Measurements from ENCODE around the gene ARMH4. TPM values are rescaled to one million over a fixed set of nuclear protein-coding genes. Genes with fewer than 3 reads are reported as not detected.

Gene ARMH4
- total RNA-seq, 4 donors from 2014 or later: 0.41 to 2.8 (median 0.48) TPM; not detected in 1

GRCh38 chr14:57999471-57999870 lies 152.5 kb downstream of the ARMH4 start:
- intact Hi-C loops (cut with DNase I; ENCODE audit: low total_unique reads): no loop called here
- H3K36me3 ChIP-seq: no peaks in the 10 kb centered on the region
- H3K4me3 ChIP-seq: no peak overlapping the region
- no peaks in the 10 kb centered on the region for H3K9me3 ChIP-seq
- TF ChIP-seq CTCF (IDR thresholded peaks at IDR 0.05) (no peak), POLR2AphosphoS5 (IDR thresholded peaks at IDR 0.05) (no peak), EP300 (IDR thresholded peaks at IDR 0.05; ENCODE audit: low read depth) (no peak), POLR2A (IDR thresholded peaks at IDR 0.05) (no peak)
- no peak for DNase-seq
- H3K27me3 ChIP-seq: no peaks in the 10 kb centered on the region
- no peaks in the 10 kb centered on the region for H3K4me1 ChIP-seq
- H3K27ac ChIP-seq: no peak overlapping the region
- WGBS, 2 donors (ENCODE audit: low coverage in 1 of 2): 60 to 72% methylated on average over 2 of the region's 2 CpGs
- in situ Hi-C loops (cut with MboI; ENCODE audit: low pct_ligation_motif_present in 1 of 4, low pct_unique_long_range_greater_than_20kb in 1 of 4, low sequenced_read_pairs in 3 of 4): no loop called here

DNA sequence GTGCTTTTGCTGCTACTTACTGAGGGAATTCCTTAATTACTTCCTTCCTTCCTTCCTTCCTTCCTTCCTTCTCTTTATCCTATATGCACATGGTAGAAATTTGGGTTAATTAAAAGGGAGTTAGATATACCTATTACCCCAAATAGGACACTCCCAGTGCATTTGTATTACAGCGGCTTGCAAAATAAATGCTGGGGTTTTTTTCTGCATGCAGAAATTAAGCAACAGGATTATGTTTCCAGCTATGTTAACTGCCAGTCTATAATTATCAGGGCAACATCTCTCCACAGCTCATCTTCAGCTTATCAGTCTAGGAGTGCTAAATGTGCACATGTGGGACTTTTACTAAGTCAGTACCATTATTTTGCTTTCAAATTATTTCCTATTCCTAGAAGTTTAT lies 153.2 kb downstream of the ARMH4 start:
- H3K9me3 ChIP-seq: no peaks in the 10 kb centered on the region
- TF ChIP-seq POLR2A (IDR thresholded peaks at IDR 0.05): no peak
- no peak for TF ChIP-seq CTCF (IDR thresholded peaks at IDR 0.05)
- TF ChIP-seq POLR2AphosphoS5 (IDR thresholded peaks at IDR 0.05): no peak
- TF ChIP-seq EP300 (IDR thresholded peaks at IDR 0.05; ENCODE audit: low read depth): no peak
- H3K36me3 ChIP-seq: no peaks in the 10 kb centered on the region
- 86 to 88% methylated on average over 1 of the region's 1 CpG for WGBS, 2 donors (ENCODE audit: low coverage in 1 of 2)
- no peak for DNase-seq
- no peaks in the 10 kb centered on the region for H3K4me1 ChIP-seq
- no peaks in the 10 kb centered on the region for H3K27me3 ChIP-seq
- in situ Hi-C loops (cut with MboI; ENCODE audit: low pct_ligation_motif_present in 1 of 4, low pct_unique_long_range_greater_than_20kb in 1 of 4, low sequenced_read_pairs in 3 of 4): no loop called here
- intact Hi-C loops (cut with DNase I; ENCODE audit: low total_unique reads): no loop called here
- no peak overlapping the region for H3K4me3 ChIP-seq
- no peak overlapping the region for H3K27ac ChIP-seq

- intact Hi-C loops (cut with DNase I; ENCODE audit: low total_unique reads) (no loop called here), in situ Hi-C loops (cut with MboI; ENCODE audit: low pct_ligation_motif_present in 1 of 4, low pct_unique_long_range_greater_than_20kb in 1 of 4, low sequenced_read_pairs in 3 of 4) (no loop called here)
- H3K9me3 ChIP-seq: no peaks in the 10 kb centered on the region
- no peak overlapping the region for H3K27ac ChIP-seq
- H3K27me3 ChIP-seq: no peaks in the 10 kb centered on the region
- TF ChIP-seq EP300 (IDR thresholded peaks at IDR 0.05; ENCODE audit: low read depth): no peak
- H3K4me3 ChIP-seq: no peak overlapping the region
- no peaks in the 10 kb centered on the region for H3K36me3 ChIP-seq
- 97 to 100% methylated on average over 2 to 4 of the region's 4 CpGs for WGBS, 2 donors (ENCODE audit: low coverage in 1 of 2)
- no peaks in the 10 kb centered on the region for H3K4me1 ChIP-seq
- no peak for DNase-seq
Measured at GRCh38 chr14:57991353-57991752, 160.7 kb downstream of the ARMH4 start.

GRCh38 chr14:57988445-57988844 lies 163.6 kb downstream of the ARMH4 start:
- intact Hi-C loops (cut with DNase I; ENCODE audit: low total_unique reads): no loop called here
- H3K4me1 ChIP-seq: no peaks in the 10 kb centered on the region
- no peak overlapping the region for H3K4me3 ChIP-seq
- in situ Hi-C loops (cut with MboI; ENCODE audit: low pct_ligation_motif_present in 1 of 4, low pct_unique_long_range_greater_than_20kb in 1 of 4, low sequenced_read_pairs in 3 of 4): no loop called here
- H3K36me3 ChIP-seq: no peaks in the 10 kb centered on the region
- 87 to 92% methylated on average over 2 to 5 of the region's 5 CpGs for WGBS, 2 donors (ENCODE audit: low coverage in 1 of 2)
- DNase-seq: no peak
- H3K9me3 ChIP-seq: no peaks in the 10 kb centered on the region
- H3K27me3 ChIP-seq: no peaks in the 10 kb centered on the region
- TF ChIP-seq CTCF (IDR thresholded peaks at IDR 0.05) (no peak), POLR2AphosphoS5 (IDR thresholded peaks at IDR 0.05) (no peak), EP300 (IDR thresholded peaks at IDR 0.05; ENCODE audit: low read depth) (no peak)
- H3K27ac ChIP-seq: no peak overlapping the region

- TF ChIP-seq POLR2A (IDR thresholded peaks at IDR 0.05) (no peak), CTCF (IDR thresholded peaks at IDR 0.05) (no peak), EP300 (IDR thresholded peaks at IDR 0.05; ENCODE audit: low read depth) (no peak), POLR2AphosphoS5 (IDR thresholded peaks at IDR 0.05) (no peak)
- 22 to 54% methylated on average over 3 to 6 of the region's 6 CpGs for WGBS, 2 donors (ENCODE audit: low coverage in 1 of 2)
- H3K36me3 ChIP-seq: no peaks in the 10 kb centered on the region
Measured at GRCh38 chr14:57987596-57988300, 164.3 kb downstream of the ARMH4 start.

More at GRCh38 chr14:57987596-57988300, 164.3 kb downstream of the ARMH4 start:
- intact Hi-C loops (cut with DNase I; ENCODE audit: low total_unique reads) (no loop called here), in situ Hi-C loops (cut with MboI; ENCODE audit: low pct_ligation_motif_present in 1 of 4, low pct_unique_long_range_greater_than_20kb in 1 of 4, low sequenced_read_pairs in 3 of 4) (no loop called here)
- Histone ChIP-seq H3K27me3 (no peaks in the 10 kb centered on the region), H3K4me1 (no peaks in the 10 kb centered on the region), H3K27ac (no peak overlapping the region), H3K9me3 (no peaks in the 10 kb centered on the region), H3K4me3 (no peak overlapping the region)
- DNase-seq: no peak

Measured in transverse colon (tissue), 4 donors.